Measurements from ENCODE around the gene CERK.

DNA sequence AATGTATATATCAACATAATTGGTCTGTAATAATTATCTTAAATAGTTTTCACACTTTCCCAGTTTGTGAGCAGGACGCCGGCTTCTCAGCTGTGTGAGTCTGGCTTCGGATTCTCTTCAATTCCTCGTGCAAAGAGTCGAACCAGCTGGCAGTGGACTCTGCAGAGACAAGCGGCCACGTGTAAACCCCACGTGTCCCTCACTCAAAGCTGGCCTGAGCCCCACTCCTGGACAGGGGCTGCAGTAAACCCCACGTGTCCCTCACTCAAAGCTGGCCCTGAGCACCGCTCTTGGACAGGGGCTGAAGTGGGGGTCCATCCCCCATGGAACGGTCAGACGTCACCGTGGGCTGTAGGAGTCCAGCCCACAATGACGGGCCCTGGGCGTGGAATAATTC is 51.0 kb downstream of the CERK start:
- no peak for TF ChIP-seq POLR2AphosphoS5 (IDR thresholded peaks at IDR 0.05)
- no peak for TF ChIP-seq TAF1 (IDR thresholded peaks at IDR 0.05; ENCODE audit: low read depth)
- TF ChIP-seq, protein P1, sequence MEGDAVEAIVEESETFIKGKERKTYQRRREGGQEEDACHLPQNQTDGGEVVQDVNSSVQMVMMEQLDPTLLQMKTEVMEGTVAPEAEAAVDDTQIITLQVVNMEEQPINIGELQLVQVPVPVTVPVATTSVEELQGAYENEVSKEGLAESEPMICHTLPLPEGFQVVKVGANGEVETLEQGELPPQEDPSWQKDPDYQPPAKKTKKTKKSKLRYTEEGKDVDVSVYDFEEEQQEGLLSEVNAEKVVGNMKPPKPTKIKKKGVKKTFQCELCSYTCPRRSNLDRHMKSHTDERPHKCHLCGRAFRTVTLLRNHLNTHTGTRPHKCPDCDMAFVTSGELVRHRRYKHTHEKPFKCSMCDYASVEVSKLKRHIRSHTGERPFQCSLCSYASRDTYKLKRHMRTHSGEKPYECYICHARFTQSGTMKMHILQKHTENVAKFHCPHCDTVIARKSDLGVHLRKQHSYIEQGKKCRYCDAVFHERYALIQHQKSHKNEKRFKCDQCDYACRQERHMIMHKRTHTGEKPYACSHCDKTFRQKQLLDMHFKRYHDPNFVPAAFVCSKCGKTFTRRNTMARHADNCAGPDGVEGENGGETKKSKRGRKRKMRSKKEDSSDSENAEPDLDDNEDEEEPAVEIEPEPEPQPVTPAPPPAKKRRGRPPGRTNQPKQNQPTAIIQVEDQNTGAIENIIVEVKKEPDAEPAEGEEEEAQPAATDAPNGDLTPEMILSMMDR (IDR thresholded peaks at IDR 0.05; ENCODE audit: poor library complexity, severe bottlenecking) = no peak
